ENCODE measurements around the gene NDUFA6.

DNA sequence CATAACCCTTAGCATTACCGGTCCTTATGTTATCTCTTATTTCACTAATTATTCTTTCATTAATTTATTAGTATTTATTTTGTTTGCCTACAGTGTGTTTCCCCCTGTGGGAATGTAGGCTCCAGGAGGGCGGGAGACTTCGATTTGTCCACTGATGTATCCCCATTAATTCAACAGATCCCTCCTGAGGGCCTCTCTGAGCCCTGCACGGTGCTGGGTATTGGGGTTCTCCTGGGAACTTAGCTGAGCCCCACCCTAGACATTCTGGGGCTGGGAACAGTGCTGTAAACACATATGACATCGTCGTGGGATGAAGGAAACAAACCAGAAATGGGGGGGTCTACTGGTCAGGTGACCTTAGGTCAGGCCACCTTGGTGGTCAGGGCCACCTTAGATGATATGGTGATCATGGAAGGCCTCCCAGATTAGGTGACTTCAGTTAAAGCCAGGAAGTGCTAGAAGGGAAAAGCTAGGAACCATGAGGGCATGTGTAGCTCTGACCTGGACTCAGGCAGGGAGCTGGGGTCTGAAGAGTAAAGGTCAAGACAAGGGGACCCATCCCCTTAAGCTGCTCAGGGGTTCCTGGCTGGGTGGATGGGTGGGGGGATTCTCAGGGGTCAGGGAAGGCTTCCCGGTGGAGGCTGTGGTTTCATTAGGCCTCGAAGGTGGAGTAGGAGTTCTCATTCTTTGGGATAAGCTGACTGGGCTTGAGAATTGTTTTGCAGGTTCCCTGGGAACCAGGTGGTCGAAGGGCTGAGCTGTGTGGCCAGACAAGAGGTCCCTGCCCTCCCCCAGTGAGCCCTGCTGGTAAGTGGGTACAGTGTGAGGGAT is 15.5 kb downstream of the NDUFA6 start:
- TF ChIP-seq, protein P1, sequence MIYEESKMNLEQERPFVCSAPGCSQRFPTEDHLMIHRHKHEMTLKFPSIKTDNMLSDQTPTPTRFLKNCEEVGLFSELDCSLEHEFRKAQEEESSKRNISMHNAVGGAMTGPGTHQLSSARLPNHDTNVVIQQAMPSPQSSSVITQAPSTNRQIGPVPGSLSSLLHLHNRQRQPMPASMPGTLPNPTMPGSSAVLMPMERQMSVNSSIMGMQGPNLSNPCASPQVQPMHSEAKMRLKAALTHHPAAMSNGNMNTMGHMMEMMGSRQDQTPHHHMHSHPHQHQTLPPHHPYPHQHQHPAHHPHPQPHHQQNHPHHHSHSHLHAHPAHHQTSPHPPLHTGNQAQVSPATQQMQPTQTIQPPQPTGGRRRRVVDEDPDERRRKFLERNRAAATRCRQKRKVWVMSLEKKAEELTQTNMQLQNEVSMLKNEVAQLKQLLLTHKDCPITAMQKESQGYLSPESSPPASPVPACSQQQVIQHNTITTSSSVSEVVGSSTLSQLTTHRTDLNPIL (CRISPR knock-in tag; IDR thresholded peaks at IDR 0.05; ENCODE audit: low read depth) = no peak
- TF ChIP-seq ZNF70 (CRISPR knock-in tag; IDR thresholded peaks at IDR 0.05) (no peak), ZC3H10 (CRISPR knock-in tag; IDR thresholded peaks at IDR 0.05) (no peak), TSHZ2 (CRISPR knock-in tag; IDR thresholded peaks at IDR 0.05) (no peak), RARB (CRISPR knock-in tag; IDR thresholded peaks at IDR 0.05) (no peak), TCF4 (CRISPR knock-in tag; IDR thresholded peaks at IDR 0.05; ENCODE audit: borderline replicate concordance) (no peak), PATZ1 (CRISPR knock-in tag; IDR thresholded peaks at IDR 0.05; ENCODE audit: borderline replicate concordance) (no peak), OSR1 (CRISPR knock-in tag; IDR thresholded peaks at IDR 0.05) (no peak), ARNTL (CRISPR knock-in tag; IDR thresholded peaks at IDR 0.05; ENCODE audit: borderline replicate concordance, low read depth) (no peak), SNAI2 (CRISPR knock-in tag; IDR thresholded peaks at IDR 0.05) (no peak), ZFP3 (CRISPR knock-in tag; IDR thresholded peaks at IDR 0.05) (no peak), ZFP30 (CRISPR knock-in tag; IDR thresholded peaks at IDR 0.05) (no peak), ZNF8 (CRISPR knock-in tag; IDR thresholded peaks at IDR 0.05) (no peak)
